Fibroblast of lung (primary cell): ENCODE data around the gene SLAIN2.

Experiments
- CTCF ChIP-seq, 2 donors: IDR thresholded peaks in 1 of 2; conservative IDR thresholded peaks in 1 of 2; 1 replicate in 1 of 2; 2 replicates in 1 of 2; pipeline ENCODE4 v1.5.1; 2011 to 2012; ENCODE audit warnings: low read length in 2 of 2, control low read depth in 1 of 2, inconsistent platforms in 1 of 2, low read depth in 1 of 2, mild to moderate bottlenecking in 1 of 2
- EZH2 ChIP-seq: IDR thresholded peaks from 2 replicates; pipeline ENCODE4 v1.5.1; 2012; ENCODE audit warnings: low read length, control low read depth, mild to moderate bottlenecking; ENCODE audit errors: missing control alignments

- TF ChIP-seq CTCF (conservative IDR thresholded peaks at IDR 0.05 in 1 of 2, IDR thresholded peaks at IDR 0.05 in 1 of 2; ENCODE audit: low read depth in 1 of 2, low read length in 2 of 2): no peak
- TF ChIP-seq EZH2: no peak
Measured at GRCh38 chr4:48322063-48322462, 19.3 kb upstream of the SLAIN2 start.
